T-helper 2 cell treated with Interferon-gamma antibody and Interleukin-4, amounts not matched to agents 5 μg/mL and 100 μg/mL, for 36 hours (primary cell): Measurements from ENCODE around the gene KLHDC8A.
"Not testable (repeated sequence)": the region's sequence is repeated elsewhere in the genome, so short reads cannot be mapped to it uniquely, and the experiment has no call there.

Experiments used
- DNase-seq: peaks from one replicate; pipeline ENCODE4 v3.0.0; 2021; ENCODE audit warnings: low spot score
- H3K27ac Mint-ChIP-seq: one replicate; pipeline ENCODE4 v1.8.0; 2021; ENCODE audit warnings: mild to moderate bottlenecking, mixed read lengths
- H3K27me3 Mint-ChIP-seq: one replicate; pipeline ENCODE4 v1.8.0; 2021; ENCODE audit warnings: low read depth, mixed read lengths
- H3K36me3 Mint-ChIP-seq: one replicate; pipeline ENCODE4 v1.8.0; 2021; ENCODE audit warnings: low read depth, mixed read lengths
- H3K4me1 Mint-ChIP-seq: one replicate; pipeline ENCODE4 v1.8.0; 2021; ENCODE audit warnings: low read depth, mixed read lengths
- H3K4me3 Mint-ChIP-seq: one replicate; pipeline ENCODE4 v1.8.0; 2022; ENCODE audit warnings: mild to moderate bottlenecking, moderate library complexity, mixed read lengths
- H3K9me3 Mint-ChIP-seq: one replicate; pipeline ENCODE4 v1.8.0; 2021; ENCODE audit warnings: mixed read lengths

The KLHDC8A gene

GRCh38 chr1:205356440-205357139 is at the start of gene KLHDC8A:
TSS of gene KLHDC8A (minus strand) at chr1:205356922. CDS start at chr1:205343604, 13,318 bp downstream.
- Mint-ChIP-seq H3K36me3 (no peaks in the 10 kb centered on the region), H3K4me1 (no peaks in the 10 kb centered on the region), H3K9me3 (no peaks in the 10 kb centered on the region), H3K27ac (no peak within 1 kb of the TSS), H3K4me3 (no peak within 1 kb of the TSS), H3K27me3 (peaks cover 39% of the 10 kb centered on the region)
- DNase-seq, result no peak

GRCh38 chr1:205406252-205406651 is 49.5 kb upstream of the KLHDC8A start:
- not testable (repeated sequence) for H3K4me1 Mint-ChIP-seq, H3K9me3 Mint-ChIP-seq, H3K36me3 Mint-ChIP-seq, DNase-seq, H3K27ac Mint-ChIP-seq, H3K4me3 Mint-ChIP-seq
- H3K27me3 Mint-ChIP-seq, result peaks cover 22% of the 10 kb centered on the region

GRCh38 chr1:205404484-205404883 is 47.8 kb upstream of the KLHDC8A start:
- not testable (repeated sequence) for H3K4me3 Mint-ChIP-seq, H3K36me3 Mint-ChIP-seq, H3K27ac Mint-ChIP-seq, DNase-seq, H3K4me1 Mint-ChIP-seq, H3K9me3 Mint-ChIP-seq
- peaks cover 14% of the 10 kb centered on the region for H3K27me3 Mint-ChIP-seq

- Mint-ChIP-seq H3K27ac (no peak overlapping the region), H3K4me1 (no peaks in the 10 kb centered on the region), H3K9me3 (no peaks in the 10 kb centered on the region), H3K36me3 (no peaks in the 10 kb centered on the region), H3K4me3 (no peak overlapping the region), H3K27me3 (peaks cover 19% of the 10 kb centered on the region)
- DNase-seq, result no peak
These were observed 41.9 kb upstream of the KLHDC8A start for GRCh38 chr1:205398586-205398985.

- Mint-ChIP-seq H3K4me1 (no peaks in the 10 kb centered on the region), H3K9me3 (no peaks in the 10 kb centered on the region), H3K36me3 (no peaks in the 10 kb centered on the region), H3K27me3 (peaks cover 22% of the 10 kb centered on the region), H3K27ac (no peak overlapping the region), H3K4me3 (no peak overlapping the region)
- no peak for DNase-seq
These were observed 40.4 kb upstream of the KLHDC8A start for GRCh38 chr1:205396967-205397616.

GRCh38 chr1:205395616-205396015 is 38.9 kb upstream of the KLHDC8A start:
- Mint-ChIP-seq H3K4me1 (no peaks in the 10 kb centered on the region), H3K27ac (no peak overlapping the region), H3K9me3 (no peaks in the 10 kb centered on the region)

GRCh38 chr1:205392650-205393049 is 35.9 kb upstream of the KLHDC8A start:
- Mint-ChIP-seq H3K9me3 (no peaks in the 10 kb centered on the region), H3K27me3 (peaks cover 28% of the 10 kb centered on the region), H3K36me3 (no peaks in the 10 kb centered on the region), H3K4me1 (no peaks in the 10 kb centered on the region), H3K27ac (no peak overlapping the region), H3K4me3 (no peak overlapping the region)
- DNase-seq, result no peak

More at GRCh38 chr1:205395616-205396015, 38.9 kb upstream of the KLHDC8A start:
- no peaks in the 10 kb centered on the region for H3K36me3 Mint-ChIP-seq
- no peak overlapping the region for H3K4me3 Mint-ChIP-seq
- DNase-seq, result no peak
- peaks cover 24% of the 10 kb centered on the region for H3K27me3 Mint-ChIP-seq

GRCh38 chr1:205391386-205391785 is 34.7 kb upstream of the KLHDC8A start:
- no peaks in the 10 kb centered on the region for H3K4me1 Mint-ChIP-seq
- no peak for DNase-seq
- H3K36me3 Mint-ChIP-seq, result no peaks in the 10 kb centered on the region
- H3K27me3 Mint-ChIP-seq, result peaks cover 23% of the 10 kb centered on the region
- no peak overlapping the region for H3K27ac Mint-ChIP-seq
- no peak overlapping the region for H3K4me3 Mint-ChIP-seq
- no peaks in the 10 kb centered on the region for H3K9me3 Mint-ChIP-seq

GRCh38 chr1:205387845-205388244 is 31.1 kb upstream of the KLHDC8A start:
- DNase-seq, result no peak
- Mint-ChIP-seq H3K4me1 (no peaks in the 10 kb centered on the region), H3K4me3 (no peak overlapping the region), H3K27me3 (peaks cover 10% of the 10 kb centered on the region), H3K27ac (no peak overlapping the region), H3K36me3 (no peaks in the 10 kb centered on the region), H3K9me3 (no peaks in the 10 kb centered on the region)

- H3K9me3 Mint-ChIP-seq, DNase-seq, H3K27me3 Mint-ChIP-seq, H3K36me3 Mint-ChIP-seq, H3K4me1 Mint-ChIP-seq, H3K27ac Mint-ChIP-seq, H3K4me3 Mint-ChIP-seq: not testable (repeated sequence)
These were observed 26.3 kb upstream of the KLHDC8A start for GRCh38 chr1:205382990-205383389.

GRCh38 chr1:205382561-205382960 is 25.8 kb upstream of the KLHDC8A start:
- DNase-seq, result no peak
- no peak overlapping the region for H3K27ac Mint-ChIP-seq
- peaks cover 7% of the 10 kb centered on the region for H3K27me3 Mint-ChIP-seq
- no peaks in the 10 kb centered on the region for H3K4me1 Mint-ChIP-seq
- no peaks in the 10 kb centered on the region for H3K36me3 Mint-ChIP-seq
- no peaks in the 10 kb centered on the region for H3K9me3 Mint-ChIP-seq
- no peak overlapping the region for H3K4me3 Mint-ChIP-seq

- no peaks in the 10 kb centered on the region for H3K9me3 Mint-ChIP-seq
- no peaks in the 10 kb centered on the region for H3K36me3 Mint-ChIP-seq
- no peak overlapping the region for H3K27ac Mint-ChIP-seq
- DNase-seq, result no peak
- no peak overlapping the region for H3K4me3 Mint-ChIP-seq
- no peaks in the 10 kb centered on the region for H3K4me1 Mint-ChIP-seq
- peaks cover 16% of the 10 kb centered on the region for H3K27me3 Mint-ChIP-seq
These were observed 24.6 kb upstream of the KLHDC8A start for GRCh38 chr1:205381305-205381704.

GRCh38 chr1:205380882-205381281 is 24.2 kb upstream of the KLHDC8A start:
- H3K4me1 Mint-ChIP-seq, result no peaks in the 10 kb centered on the region
- no peak for DNase-seq
- H3K9me3 Mint-ChIP-seq, result no peaks in the 10 kb centered on the region
- H3K27ac Mint-ChIP-seq, result no peak overlapping the region
- no peak overlapping the region for H3K4me3 Mint-ChIP-seq
- H3K27me3 Mint-ChIP-seq, result peaks cover 20% of the 10 kb centered on the region
- no peaks in the 10 kb centered on the region for H3K36me3 Mint-ChIP-seq

- Mint-ChIP-seq H3K9me3 (no peaks in the 10 kb centered on the region), H3K36me3 (no peaks in the 10 kb centered on the region), H3K27me3 (peaks cover 29% of the 10 kb centered on the region), H3K4me1 (peaks cover 2% of the 10 kb centered on the region), H3K4me3 (no peak overlapping the region), H3K27ac (no peak overlapping the region)
- no peak for DNase-seq
These were observed 22.3 kb upstream of the KLHDC8A start for GRCh38 chr1:205379056-205379455.

- Mint-ChIP-seq H3K4me3 (no peak overlapping the region), H3K9me3 (no peaks in the 10 kb centered on the region), H3K27ac (no peak overlapping the region), H3K4me1 (peaks cover 5% of the 10 kb centered on the region), H3K27me3 (peaks cover 42% of the 10 kb centered on the region), H3K36me3 (no peaks in the 10 kb centered on the region)
- DNase-seq, result no peak
These were observed 20.6 kb upstream of the KLHDC8A start for GRCh38 chr1:205377355-205377754.
